KOPT-K1 (cell line): ENCODE results near the gene SLC19A1.

Source experiments
- H3K27ac ChIP-seq: fragments of 200-600 bp; sonication (generic); 2 replicates; pipeline ENCODE4 v1.5.1; 2016; ENCODE audit warnings: antibody characterized with exemption, mild to moderate bottlenecking, low read depth, low read length; ENCODE audit not compliant: poor library complexity, severe bottlenecking
- H3K36me3 ChIP-seq: fragments of 200-600 bp; sonication (generic); 2 replicates; pipeline ENCODE4 v1.5.1; 2017; ENCODE audit warnings: antibody characterized with exemption, mild to moderate bottlenecking, low read length, moderate library complexity; ENCODE audit not compliant: insufficient read depth
- H3K9me3 ChIP-seq: fragments of 200-600 bp; sonication (generic); 2 replicates; pipeline ENCODE4 v1.5.1; 2017; ENCODE audit warnings: antibody characterized with exemption, low read length, mild to moderate bottlenecking; ENCODE audit not compliant: insufficient read depth, poor library complexity, severe bottlenecking

Gene SLC19A1

GRCh38 chr21:45458281-45459170 is 83.7 kb downstream of the SLC19A1 start:
- Histone ChIP-seq H3K9me3 (peaks cover 16% of the 10 kb centered on the region), H3K36me3 (no peaks in the 10 kb centered on the region), H3K27ac (no peak overlapping the region)

- no peaks in the 10 kb centered on the region for H3K36me3 ChIP-seq
These were observed 84.4 kb downstream of the SLC19A1 start for GRCh38 chr21:45457832-45458172.

GRCh38 chr21:45457161-45457831 is 84.9 kb downstream of the SLC19A1 start:
- H3K27ac ChIP-seq, result no peak overlapping the region
- H3K36me3 ChIP-seq, result no peaks in the 10 kb centered on the region
- H3K9me3 ChIP-seq, result peaks cover 3% of the 10 kb centered on the region

More at GRCh38 chr21:45457832-45458172, 84.4 kb downstream of the SLC19A1 start:
- H3K27ac ChIP-seq, result no peak overlapping the region
- H3K9me3 ChIP-seq, result peaks cover 8% of the 10 kb centered on the region

GRCh38 chr21:45456584-45457160 is 85.6 kb downstream of the SLC19A1 start:
- H3K36me3 ChIP-seq, result no peaks in the 10 kb centered on the region
- no peaks in the 10 kb centered on the region for H3K9me3 ChIP-seq
- H3K27ac ChIP-seq, result no peak overlapping the region

GRCh38 chr21:45455674-45456583 is 86.3 kb downstream of the SLC19A1 start:
- Histone ChIP-seq H3K9me3 (no peaks in the 10 kb centered on the region), H3K36me3 (no peaks in the 10 kb centered on the region), H3K27ac (no peak overlapping the region)

- Histone ChIP-seq H3K36me3 (no peaks in the 10 kb centered on the region), H3K27ac (no peak overlapping the region), H3K9me3 (no peaks in the 10 kb centered on the region)
These were observed 87.1 kb downstream of the SLC19A1 start for GRCh38 chr21:45454926-45455673.

GRCh38 chr21:45454060-45454925 is 87.9 kb downstream of the SLC19A1 start:
- no peak overlapping the region for H3K27ac ChIP-seq
- H3K36me3 ChIP-seq, result no peaks in the 10 kb centered on the region
- no peaks in the 10 kb centered on the region for H3K9me3 ChIP-seq

GRCh38 chr21:45453308-45453950 is 88.8 kb downstream of the SLC19A1 start:
- H3K27ac ChIP-seq, result no peak overlapping the region
- no peaks in the 10 kb centered on the region for H3K36me3 ChIP-seq
- no peaks in the 10 kb centered on the region for H3K9me3 ChIP-seq

GRCh38 chr21:45452696-45453307 is 89.4 kb downstream of the SLC19A1 start:
- Histone ChIP-seq H3K36me3 (no peaks in the 10 kb centered on the region), H3K27ac (no peak overlapping the region), H3K9me3 (no peaks in the 10 kb centered on the region)

GRCh38 chr21:45451771-45452182 is 90.5 kb downstream of the SLC19A1 start:
- no peak overlapping the region for H3K27ac ChIP-seq
- no peaks in the 10 kb centered on the region for H3K36me3 ChIP-seq
- H3K9me3 ChIP-seq, result no peaks in the 10 kb centered on the region

- no peaks in the 10 kb centered on the region for H3K36me3 ChIP-seq
- no peak overlapping the region for H3K27ac ChIP-seq
- peaks cover 3% of the 10 kb centered on the region for H3K9me3 ChIP-seq
These were observed 91.0 kb downstream of the SLC19A1 start for GRCh38 chr21:45451091-45451740.

- Histone ChIP-seq H3K9me3 (peaks cover 5% of the 10 kb centered on the region), H3K36me3 (no peaks in the 10 kb centered on the region), H3K27ac (no peak overlapping the region)
These were observed 91.7 kb downstream of the SLC19A1 start for GRCh38 chr21:45450423-45451090.
